Lower leg skin (tissue), 3 donors: Measurements from ENCODE around the gene UMAD1.

ENCODE experiments used
- POLR2A ChIP-seq, 2 donors: fragments of 450-650 bp; IDR thresholded peaks; one replicate each; pipeline ENCODE4 v1.6.1; 2016 to 2017; ENCODE audit warnings: antibody characterized with exemption in 2 of 2, mild to moderate bottlenecking in 1 of 2, moderate library complexity in 1 of 2
- TF ChIP-seq, protein P1 (sequence below), 3 donors: fragments of 450-650 bp; IDR thresholded peaks; one replicate each; pipeline ENCODE4 v1.5.1; 2016; ENCODE audit warnings: antibody characterized with exemption in 3 of 3, mild to moderate bottlenecking in 3 of 3, moderate library complexity in 2 of 3

DNA sequence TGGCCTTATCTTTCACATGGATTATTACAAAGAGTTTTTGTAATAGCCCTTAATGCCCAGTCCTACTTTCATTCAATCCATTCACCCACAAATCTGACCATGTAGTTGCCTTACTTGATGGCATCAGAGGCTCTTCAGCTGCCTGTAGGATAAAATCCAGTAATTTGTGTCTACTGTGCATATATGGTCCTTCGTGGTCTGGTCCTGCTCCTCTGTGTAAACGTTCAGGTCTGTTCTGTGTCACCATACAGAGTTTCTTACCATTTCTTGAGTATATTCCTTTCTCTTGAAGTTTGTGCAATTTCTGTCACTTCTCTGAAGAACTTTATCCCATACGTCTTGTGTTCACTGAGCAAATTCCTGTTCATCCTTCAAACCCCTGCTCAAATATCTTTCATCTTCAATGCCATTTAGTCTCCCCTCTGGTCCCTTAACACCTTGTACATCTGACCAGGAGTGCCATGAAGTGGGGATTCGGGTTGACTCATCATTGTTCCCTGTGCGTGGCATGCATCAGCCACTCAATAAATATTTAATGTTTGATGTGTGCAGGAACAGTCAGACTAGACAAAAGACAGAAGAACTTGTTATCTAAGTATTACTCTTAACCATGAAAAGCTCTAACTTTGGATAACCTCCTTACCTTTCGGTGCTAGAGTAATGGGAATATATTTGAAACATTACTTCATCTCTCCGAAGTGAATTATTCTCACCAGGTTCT lies 176.4 kb downstream of the UMAD1 start:
- TF ChIP-seq POLR2A (IDR thresholded peaks at IDR 0.05): no peak
- TF ChIP-seq, protein P1, sequence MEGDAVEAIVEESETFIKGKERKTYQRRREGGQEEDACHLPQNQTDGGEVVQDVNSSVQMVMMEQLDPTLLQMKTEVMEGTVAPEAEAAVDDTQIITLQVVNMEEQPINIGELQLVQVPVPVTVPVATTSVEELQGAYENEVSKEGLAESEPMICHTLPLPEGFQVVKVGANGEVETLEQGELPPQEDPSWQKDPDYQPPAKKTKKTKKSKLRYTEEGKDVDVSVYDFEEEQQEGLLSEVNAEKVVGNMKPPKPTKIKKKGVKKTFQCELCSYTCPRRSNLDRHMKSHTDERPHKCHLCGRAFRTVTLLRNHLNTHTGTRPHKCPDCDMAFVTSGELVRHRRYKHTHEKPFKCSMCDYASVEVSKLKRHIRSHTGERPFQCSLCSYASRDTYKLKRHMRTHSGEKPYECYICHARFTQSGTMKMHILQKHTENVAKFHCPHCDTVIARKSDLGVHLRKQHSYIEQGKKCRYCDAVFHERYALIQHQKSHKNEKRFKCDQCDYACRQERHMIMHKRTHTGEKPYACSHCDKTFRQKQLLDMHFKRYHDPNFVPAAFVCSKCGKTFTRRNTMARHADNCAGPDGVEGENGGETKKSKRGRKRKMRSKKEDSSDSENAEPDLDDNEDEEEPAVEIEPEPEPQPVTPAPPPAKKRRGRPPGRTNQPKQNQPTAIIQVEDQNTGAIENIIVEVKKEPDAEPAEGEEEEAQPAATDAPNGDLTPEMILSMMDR (IDR thresholded peaks at IDR 0.05): no peak
